ENCODE measurements around the gene B4GALT1. TPM values are rescaled to one million over a fixed set of nuclear protein-coding genes. Genes with fewer than 3 reads are reported as not detected.
"Not testable (repeated sequence)": the region's sequence is repeated elsewhere in the genome, so short reads cannot be mapped to it uniquely, and the experiment has no call there.

B4GALT1 gene
- total RNA-seq, 1 experiment from 2014 or later: 69.6 TPM

- peak; percentile 96 for DNase-seq (ENCODE audit: low read depth)
These were observed 65.8 kb downstream of the B4GALT1 start for GRCh38 chr9:33101104-33101951.

- no peak for DNase-seq (ENCODE audit: low read depth)
These were observed 67.4 kb downstream of the B4GALT1 start for GRCh38 chr9:33099754-33100153.

GRCh38 chr9:33097192-33097591, 69.9 kb downstream of the B4GALT1 start:
- no peak for DNase-seq (ENCODE audit: low read depth)

GRCh38 chr9:33092634-33093033, 74.5 kb downstream of the B4GALT1 start:
- DNase-seq (ENCODE audit: low read depth): no peak

GRCh38 chr9:33085672-33086071, 81.5 kb downstream of the B4GALT1 start:
- DNase-seq (ENCODE audit: low read depth): not testable (repeated sequence)

- peak; percentile 53 for DNase-seq (ENCODE audit: low read depth)
These were observed 84.4 kb downstream of the B4GALT1 start for GRCh38 chr9:33082538-33083326.

- DNase-seq (ENCODE audit: low read depth): no peak
These were observed 85.0 kb downstream of the B4GALT1 start for GRCh38 chr9:33082128-33082527.

GRCh38 chr9:33081128-33081851, 85.8 kb downstream of the B4GALT1 start:
- DNase-seq (ENCODE audit: low read depth): peak; percentile 88

- no peak for DNase-seq (ENCODE audit: low read depth)
These were observed 86.6 kb downstream of the B4GALT1 start for GRCh38 chr9:33080534-33080933.

- DNase-seq (ENCODE audit: low read depth): peak; percentile 98
These were observed 90.8 kb downstream of the B4GALT1 start, which contains the start of gene SMU1 for GRCh38 chr9:33076046-33077004. Gene SMU1 (minus strand): TSS chr9:33076674. CDS start chr9:33076608, 66 bp downstream.

- DNase-seq (ENCODE audit: low read depth): no peak
These were observed 98.1 kb downstream of the B4GALT1 start for GRCh38 chr9:33068991-33069390.

- no peak for DNase-seq (ENCODE audit: low read depth)
These were observed 101.7 kb downstream of the B4GALT1 start for GRCh38 chr9:33065157-33066076.

Other genes starting within 250 kb of the B4GALT1 start
- gene APTX, start 165.7 kb downstream of the B4GALT1 start, total RNA-seq (2014; rRNA removed; shearing (Covaris generic)): 47.6 and 53.1 TPM in 2 replicates
- 265 and 312 TPM in 2 replicates for gene DNAJA1, start 142.1 kb downstream of the B4GALT1 start, total RNA-seq (2014; rRNA removed; shearing (Covaris generic))
- 30.6 and 36.0 TPM in 2 replicates for gene SMU1, start 90.7 kb downstream of the B4GALT1 start, total RNA-seq (2014; rRNA removed; shearing (Covaris generic))
- not detected in 2 replicates for gene SPINK4, start 72.8 kb upstream of the B4GALT1 start, total RNA-seq (2014; rRNA removed; shearing (Covaris generic))
- 60.1 and 72.0 TPM in 2 replicates for gene BAG1, start 97.4 kb upstream of the B4GALT1 start, total RNA-seq (2014; rRNA removed; shearing (Covaris generic))
- gene CHMP5, start 97.7 kb upstream of the B4GALT1 start, total RNA-seq (2014; rRNA removed; shearing (Covaris generic)): 217 and 248 TPM in 2 replicates
- gene NFX1, start 123.2 kb upstream of the B4GALT1 start, total RNA-seq (2014; rRNA removed; shearing (Covaris generic)): 21.4 and 24.5 TPM in 2 replicates
- gene AQP7, start 235.2 kb upstream of the B4GALT1 start, total RNA-seq (2014; rRNA removed; shearing (Covaris generic)): 0.17 TPM in 1 of 2 replicates, not detected in the other

All from M059J (cell line).